Left lung (tissue), 10 donors: ENCODE measurements around the gene C1QTNF8. TPM values are rescaled to one million over a fixed set of nuclear protein-coding genes. Genes with fewer than 3 reads are reported as not detected.

Experiments
- ATAC-seq: fragments of 200-7000 bp; cut with Tn5 transposase; one replicate; pipeline ENCODE4 v1.9.1; 2020; ENCODE audit warnings: moderate library complexity
- DNase-seq, 4 donors: peaks; one replicate each; pipeline ENCODE4 v3.0.0-alpha.2; 2013 to 2020
- H3K27ac ChIP-seq, 2 donors: fragments of 200-600 bp; sonication (generic) in 1 of 2; one replicate each; pipeline versions ENCODE4 v1.5.0 to v1.8.0; 2020 to 2021
- H3K27me3 ChIP-seq, 2 donors: fragments of 200-600 bp; sonication (generic) in 1 of 2; one replicate each; pipeline versions ENCODE4 v1.5.0 to v1.8.0; 2020 to 2021
- H3K36me3 ChIP-seq, 2 donors: fragments of 200-600 bp; sonication (generic) in 1 of 2; one replicate each; pipeline versions ENCODE4 v1.5.0 to v1.8.0; 2020 to 2021
- H3K4me1 ChIP-seq, 2 donors: fragments of 200-600 bp; one replicate each; pipeline ENCODE4 v1.8.0; 2021
- H3K4me3 ChIP-seq, 2 donors: fragments of 200-600 bp; sonication (generic) in 1 of 2; one replicate each; pipeline versions ENCODE4 v1.5.0 to v1.8.0; 2020 to 2021; ENCODE audit warnings: mild to moderate bottlenecking in 1 of 2
- H3K9me3 ChIP-seq, 2 donors: fragments of 200-600 bp; sonication (generic) in 1 of 2; one replicate each; pipeline versions ENCODE4 v1.5.0 to v1.8.0; 2020 to 2021
- CTCF ChIP-seq, 2 donors: fragments of 200-600 bp; sonication (generic) in 1 of 2; IDR thresholded peaks; one replicate each; pipeline versions ENCODE4 v1.5.0 to v1.8.0; 2021; ENCODE audit warnings: antibody characterized with exemption in 2 of 2
- intact Hi-C, 2 donors: fragments of 100-400 bp; cut with DNase I; formaldehyde crosslinking; loops; one replicate each; pipeline versions ENCODE4 v1.11.2 to v1.14.2; 2022
- polyA plus RNA-seq, 6 donors: library from polyadenylated mRNA; unstranded; fragments of 120-200 nt; gene quantifications; one replicate each; pipeline ENCODE4 v1.2.1, GENCODE V29; 2013; ENCODE audit not compliant: insufficient read length in 6 of 6
- total RNA-seq, 2 donors: library from RNA; stranded (reverse); fragmentation: NEBNext Ultra II Directional; extraction: Animal tissue kit (Norgen Biotek cat#: 25700); gene quantifications; one replicate each; pipeline ENCODE4 v1.2.1, GENCODE V29; 2021
- donor health status: DM: no; HTN: yes; CAD: no.
- donor health status: DM: no; HTN: no; CAD: no.

C1QTNF8 gene
- total and polyA plus RNA-seq, 8 donors = 0.10 to 0.23 (median 0.10) TPM; not detected in 5

DNA sequence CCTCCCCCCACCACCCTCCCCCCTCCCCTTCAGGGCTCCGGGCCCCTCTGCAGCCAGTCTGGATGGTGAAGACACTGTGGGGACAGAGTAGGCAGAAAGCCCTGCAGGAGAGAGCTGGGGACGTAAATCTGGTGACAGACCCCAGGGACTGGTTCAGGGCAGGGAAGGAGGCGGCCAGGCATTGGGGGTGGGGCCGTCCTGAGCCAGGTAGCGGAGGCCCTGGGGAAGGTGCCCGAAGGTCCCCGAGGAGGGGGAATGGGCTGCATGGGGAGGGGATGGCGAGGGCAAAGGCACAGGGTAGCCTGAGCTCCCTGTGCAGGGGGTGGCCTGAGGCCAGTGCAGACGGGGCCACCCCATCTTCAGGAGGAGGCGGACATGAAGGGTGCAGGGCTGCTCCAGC, 30.5 kb upstream of the C1QTNF8 start:
- H3K4me1 ChIP-seq = no peaks in the 10 kb centered on the region
- ATAC-seq (no peak), DNase-seq (no peak)
- H3K27me3 ChIP-seq = peaks cover 0 to 82% of the 10 kb centered on the region in 2 donors
- TF ChIP-seq CTCF (IDR thresholded peaks at IDR 0.05) = no peak
- H3K36me3 ChIP-seq = no peaks in the 10 kb centered on the region
- no peak overlapping the region for H3K27ac ChIP-seq
- no peak overlapping the region for H3K4me3 ChIP-seq
- no peaks in the 10 kb centered on the region for H3K9me3 ChIP-seq
- intact Hi-C loops = no loop called here

DNA sequence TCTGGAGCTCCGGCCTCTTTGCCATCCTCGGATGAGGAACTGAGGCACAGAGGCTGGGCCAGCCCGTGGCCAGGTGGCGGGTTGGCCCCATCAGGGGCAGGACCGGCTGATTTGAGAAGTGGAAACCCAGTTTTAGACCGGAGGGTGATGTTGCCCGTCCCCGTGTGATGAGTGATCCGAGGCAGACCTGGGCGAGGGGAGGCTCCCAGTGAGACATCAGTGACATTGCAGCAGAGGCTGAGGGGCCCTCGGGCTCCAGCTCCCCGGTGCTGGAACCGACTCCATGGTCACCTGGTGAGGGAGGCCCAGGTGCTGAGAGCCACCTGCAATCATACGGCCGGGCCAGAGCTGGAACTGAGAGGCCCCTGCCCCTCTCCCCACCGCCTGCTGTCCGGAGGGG, 30.0 kb upstream of the C1QTNF8 start:
- no peak for TF ChIP-seq CTCF (IDR thresholded peaks at IDR 0.05)
- intact Hi-C loops = no loop called here
- ATAC-seq (no peak), DNase-seq (no peak)
- peaks cover 0 to 82% of the 10 kb centered on the region in 2 donors for H3K27me3 ChIP-seq
- H3K27ac ChIP-seq = no peak overlapping the region
- no peaks in the 10 kb centered on the region for H3K9me3 ChIP-seq
- no peaks in the 10 kb centered on the region for H3K4me1 ChIP-seq
- H3K36me3 ChIP-seq = no peaks in the 10 kb centered on the region
- H3K4me3 ChIP-seq = no peak overlapping the region

DNA sequence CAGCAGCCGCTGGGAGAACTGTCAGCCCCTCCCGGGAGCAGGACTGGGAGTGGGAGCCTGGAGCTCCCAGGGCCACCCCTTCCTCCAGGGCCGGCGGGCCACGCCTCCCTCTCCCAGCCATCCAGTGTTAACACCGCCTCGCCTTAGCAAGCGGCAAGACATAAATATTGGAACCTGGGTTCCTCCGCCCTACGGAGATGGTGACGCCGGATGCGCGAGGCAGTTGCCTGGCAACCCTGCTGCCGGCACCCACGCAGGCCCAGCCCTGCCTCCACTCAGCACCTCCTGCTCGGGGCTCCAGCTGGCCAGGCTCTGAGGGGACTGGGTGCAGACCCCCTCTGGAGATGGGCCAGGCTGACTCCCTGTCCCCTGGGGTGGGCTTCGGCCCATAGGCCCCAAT, 29.4 kb upstream of the C1QTNF8 start:
- Histone ChIP-seq H3K4me1 (no peaks in the 10 kb centered on the region), H3K27me3 (peaks cover 0 to 86% of the 10 kb centered on the region in 2 donors), H3K36me3 (no peaks in the 10 kb centered on the region), H3K4me3 (no peak overlapping the region), H3K9me3 (no peaks in the 10 kb centered on the region), H3K27ac (no peak overlapping the region)
- DNase-seq (peak in 2 of 4 donors; percentile 27 to 58), ATAC-seq (no peak)
- intact Hi-C loops = no loop called here
- TF ChIP-seq CTCF (IDR thresholded peaks at IDR 0.05) = no peak

- Histone ChIP-seq H3K4me1 (no peaks in the 10 kb centered on the region), H3K9me3 (no peaks in the 10 kb centered on the region), H3K36me3 (no peaks in the 10 kb centered on the region), H3K27me3 (peaks cover 0 to 88% of the 10 kb centered on the region in 2 donors), H3K27ac (no peak overlapping the region), H3K4me3 (no peak overlapping the region)
- no peak for TF ChIP-seq CTCF (IDR thresholded peaks at IDR 0.05)
- intact Hi-C loops = no loop called here
- ATAC-seq (no peak), DNase-seq (no peak)
Measured at GRCh38 chr16:1124795-1125194, 28.8 kb upstream of the C1QTNF8 start.

- Histone ChIP-seq H3K4me3 (no peak overlapping the region), H3K4me1 (no peaks in the 10 kb centered on the region), H3K27me3 (peaks cover 0 to 93% of the 10 kb centered on the region in 2 donors), H3K27ac (no peak overlapping the region), H3K36me3 (no peaks in the 10 kb centered on the region), H3K9me3 (no peaks in the 10 kb centered on the region)
- ATAC-seq = no peak
- DNase-seq = no peak
- intact Hi-C loops = no loop called here
- TF ChIP-seq CTCF (IDR thresholded peaks at IDR 0.05) = no peak
Measured at GRCh38 chr16:1124291-1124690, 28.2 kb upstream of the C1QTNF8 start.
